GM23338 (cell line): Measurements from ENCODE around the gene HDHD5.

ENCODE experiments used
- EZH2 ChIP-seq: fragments of 200-600 bp; sonication (generic); IDR thresholded peaks from one replicate; pipeline ENCODE4 v1.8.0; 2017; ENCODE audit warnings: antibody characterized with exemption, mild to moderate bottlenecking, low read depth; ENCODE audit not compliant: unreplicated experiment
- ZNF331 ChIP-seq: fragments of 250-450 bp; sonication (Bioruptor Pico); IDR thresholded peaks from 2 replicates; pipeline ENCODE4 v1.5.0; 2020; ENCODE audit warnings: low read depth, mild to moderate bottlenecking, moderate library complexity
- TF ChIP-seq, protein P1 (sequence below), 2 experiments: fragments of 200-600 bp in 1 of 2; sonication (generic) in 1 of 2; conservative IDR thresholded peaks; 2 replicates each; pipeline versions ENCODE4 v1.5.1 to v1.6.1; 2016 to 2017; ENCODE audit warnings: antibody characterized with exemption in 2 of 2, low read depth in 2 of 2, mild to moderate bottlenecking in 2 of 2, moderate library complexity in 1 of 2
- TF ChIP-seq, protein P2 (sequence below): IDR thresholded peaks from one replicate; pipeline ENCODE4 v1.6.1; 2018; ENCODE audit warnings: antibody characterized with exemption; ENCODE audit not compliant: unreplicated experiment

DNA sequence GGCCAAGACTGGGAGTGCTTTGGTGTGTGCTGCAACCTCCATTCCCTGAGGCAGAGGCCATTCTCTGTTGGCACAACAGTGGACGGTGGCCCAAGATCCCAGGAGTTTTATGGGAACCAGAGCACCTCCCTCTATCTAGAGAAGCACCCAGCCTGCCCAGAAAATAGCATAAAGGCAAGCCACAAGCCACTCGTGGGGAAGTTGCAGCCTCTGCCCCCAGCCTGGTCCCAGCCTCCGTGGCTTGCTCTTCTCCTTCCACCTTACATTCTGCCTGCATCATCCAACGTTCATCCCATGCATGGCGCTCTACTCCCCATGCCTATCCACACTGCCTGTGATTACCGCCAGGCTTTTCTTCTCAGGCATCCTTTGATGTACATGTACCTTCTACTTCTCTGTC is 58.5 kb downstream of the HDHD5 start:
- TF ChIP-seq, protein P1, sequence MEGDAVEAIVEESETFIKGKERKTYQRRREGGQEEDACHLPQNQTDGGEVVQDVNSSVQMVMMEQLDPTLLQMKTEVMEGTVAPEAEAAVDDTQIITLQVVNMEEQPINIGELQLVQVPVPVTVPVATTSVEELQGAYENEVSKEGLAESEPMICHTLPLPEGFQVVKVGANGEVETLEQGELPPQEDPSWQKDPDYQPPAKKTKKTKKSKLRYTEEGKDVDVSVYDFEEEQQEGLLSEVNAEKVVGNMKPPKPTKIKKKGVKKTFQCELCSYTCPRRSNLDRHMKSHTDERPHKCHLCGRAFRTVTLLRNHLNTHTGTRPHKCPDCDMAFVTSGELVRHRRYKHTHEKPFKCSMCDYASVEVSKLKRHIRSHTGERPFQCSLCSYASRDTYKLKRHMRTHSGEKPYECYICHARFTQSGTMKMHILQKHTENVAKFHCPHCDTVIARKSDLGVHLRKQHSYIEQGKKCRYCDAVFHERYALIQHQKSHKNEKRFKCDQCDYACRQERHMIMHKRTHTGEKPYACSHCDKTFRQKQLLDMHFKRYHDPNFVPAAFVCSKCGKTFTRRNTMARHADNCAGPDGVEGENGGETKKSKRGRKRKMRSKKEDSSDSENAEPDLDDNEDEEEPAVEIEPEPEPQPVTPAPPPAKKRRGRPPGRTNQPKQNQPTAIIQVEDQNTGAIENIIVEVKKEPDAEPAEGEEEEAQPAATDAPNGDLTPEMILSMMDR (conservative IDR thresholded peaks at IDR 0.05; ENCODE audit: low read depth in 2 of 2): no peak
- TF ChIP-seq, protein P2, sequence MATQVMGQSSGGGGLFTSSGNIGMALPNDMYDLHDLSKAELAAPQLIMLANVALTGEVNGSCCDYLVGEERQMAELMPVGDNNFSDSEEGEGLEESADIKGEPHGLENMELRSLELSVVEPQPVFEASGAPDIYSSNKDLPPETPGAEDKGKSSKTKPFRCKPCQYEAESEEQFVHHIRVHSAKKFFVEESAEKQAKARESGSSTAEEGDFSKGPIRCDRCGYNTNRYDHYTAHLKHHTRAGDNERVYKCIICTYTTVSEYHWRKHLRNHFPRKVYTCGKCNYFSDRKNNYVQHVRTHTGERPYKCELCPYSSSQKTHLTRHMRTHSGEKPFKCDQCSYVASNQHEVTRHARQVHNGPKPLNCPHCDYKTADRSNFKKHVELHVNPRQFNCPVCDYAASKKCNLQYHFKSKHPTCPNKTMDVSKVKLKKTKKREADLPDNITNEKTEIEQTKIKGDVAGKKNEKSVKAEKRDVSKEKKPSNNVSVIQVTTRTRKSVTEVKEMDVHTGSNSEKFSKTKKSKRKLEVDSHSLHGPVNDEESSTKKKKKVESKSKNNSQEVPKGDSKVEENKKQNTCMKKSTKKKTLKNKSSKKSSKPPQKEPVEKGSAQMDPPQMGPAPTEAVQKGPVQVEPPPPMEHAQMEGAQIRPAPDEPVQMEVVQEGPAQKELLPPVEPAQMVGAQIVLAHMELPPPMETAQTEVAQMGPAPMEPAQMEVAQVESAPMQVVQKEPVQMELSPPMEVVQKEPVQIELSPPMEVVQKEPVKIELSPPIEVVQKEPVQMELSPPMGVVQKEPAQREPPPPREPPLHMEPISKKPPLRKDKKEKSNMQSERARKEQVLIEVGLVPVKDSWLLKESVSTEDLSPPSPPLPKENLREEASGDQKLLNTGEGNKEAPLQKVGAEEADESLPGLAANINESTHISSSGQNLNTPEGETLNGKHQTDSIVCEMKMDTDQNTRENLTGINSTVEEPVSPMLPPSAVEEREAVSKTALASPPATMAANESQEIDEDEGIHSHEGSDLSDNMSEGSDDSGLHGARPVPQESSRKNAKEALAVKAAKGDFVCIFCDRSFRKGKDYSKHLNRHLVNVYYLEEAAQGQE: no peak
- TF ChIP-seq ZNF331 (CRISPR knock-in tag): no peak
- TF ChIP-seq EZH2: no peak
